Kidney (tissue), 14 donors: Measurements from ENCODE around the gene GGA2. TPM values are rescaled to one million over a fixed set of nuclear protein-coding genes. Genes with fewer than 3 reads are reported as not detected.
A peak's percentile ranks its signal among the peaks of the same experiment; 100 is the strongest.
"Not testable (repeated sequence)": the region's sequence is repeated elsewhere in the genome, so short reads cannot be mapped to it uniquely, and the experiment has no call there.

Experiments
- DNase-seq, 5 donors: peaks; one replicate each; pipeline ENCODE4 v3.0.0-alpha.2; 2013 to 2020
- FAIRE-seq: peaks from 2 replicates; lab custom pipeline; 2012; peaks lifted over from hg19 to GRCh38; lab: Jason Lieb, UNC
- H3K27ac ChIP-seq, 2 donors: one replicate each; pipeline ENCODE4 v1.7.0; 2013; ENCODE audit warnings: low read depth in 2 of 2, low read length in 2 of 2, inconsistent platforms in 1 of 2
- H3K27me3 ChIP-seq: one replicate; pipeline ENCODE4 v1.7.1; 2013; ENCODE audit warnings: low read length, inconsistent platforms; ENCODE audit not compliant: control insufficient read depth, insufficient read depth
- H3K36me3 ChIP-seq, 3 donors: one replicate each; pipeline versions ENCODE4 v1.7.0 to v1.7.1; 2013; ENCODE audit warnings: low read length in 3 of 3, control low read depth in 1 of 3, inconsistent platforms in 1 of 3; ENCODE audit not compliant: insufficient read depth in 3 of 3, control insufficient read depth in 2 of 3
- H3K4me1 ChIP-seq, 3 donors: one replicate each; pipeline versions ENCODE4 v1.7.0 to v1.7.1; 2013; ENCODE audit warnings: low read length in 3 of 3, inconsistent platforms in 1 of 3, low read depth in 1 of 3; ENCODE audit not compliant: control insufficient read depth in 2 of 3, insufficient read depth in 2 of 3
- H3K4me3 ChIP-seq, 3 donors: one replicate each; pipeline versions ENCODE4 v1.7.0 to v1.8.1; 2013; ENCODE audit warnings: low read length in 3 of 3, control low read depth in 1 of 3, inconsistent platforms in 1 of 3
- H3K9ac ChIP-seq, 3 donors: one replicate each; pipeline versions ENCODE4 v1.7.0 to v1.7.1; 2013; ENCODE audit warnings: low read length in 3 of 3, control low read depth in 1 of 3, inconsistent platforms in 1 of 3
- H3K9me3 ChIP-seq, 3 donors: one replicate each; pipeline versions ENCODE4 v1.7.0 to v1.7.1; 2013; ENCODE audit warnings: low read length in 3 of 3, control low read depth in 1 of 3, inconsistent platforms in 1 of 3; ENCODE audit not compliant: control insufficient read depth in 2 of 3, insufficient read depth in 1 of 3
- intact Hi-C: fragments of 100-400 bp; cut with DNase I; formaldehyde crosslinking; loops from one replicate; pipeline ENCODE4 v1.11.1; 2022
- polyA plus RNA-seq: library from polyadenylated mRNA; stranded (reverse); fragments of 350-450 nt; fragmentation: Illumina TruSeq; extraction: RNeasy Lipid Tissue Mini Kit (QIAGEN cat#74804); gene quantifications from one replicate; pipeline ENCODE4 v1.2.3, GENCODE V29; 2014; ENCODE audit warnings: low read depth, low replicate concordance; ENCODE audit not compliant: insufficient read depth
- total RNA-seq: library from RNA; stranded (reverse); fragmentation: NEBNext Ultra II Directional; extraction: Animal tissue kit (Norgen Biotek cat#: 25700); gene quantifications from one replicate; pipeline ENCODE4 v1.2.1, GENCODE V29; 2021
- TF ChIP-seq, protein P1 (sequence below): IDR thresholded peaks from 3 replicates; pipeline ENCODE4 v1.5.1; 2012; ENCODE audit warnings: mild to moderate bottlenecking, moderate library complexity, borderline replicate concordance; ENCODE audit not compliant: insufficient read depth; ENCODE audit errors: extremely low read depth
- donor health status: control.
- donor health status: control.
- donor health status: control.
- donor health status: control.
- donor health status: control.
- donor health status: DM: yes; HTN: yes; CAD: no.
- donor health status: Normal renal cell carcinoma (clear cell type).

The GGA2 gene
- total and polyA plus RNA-seq, 2 donors from 2014 or later, result 43.5 to 79.9 TPM

DNA sequence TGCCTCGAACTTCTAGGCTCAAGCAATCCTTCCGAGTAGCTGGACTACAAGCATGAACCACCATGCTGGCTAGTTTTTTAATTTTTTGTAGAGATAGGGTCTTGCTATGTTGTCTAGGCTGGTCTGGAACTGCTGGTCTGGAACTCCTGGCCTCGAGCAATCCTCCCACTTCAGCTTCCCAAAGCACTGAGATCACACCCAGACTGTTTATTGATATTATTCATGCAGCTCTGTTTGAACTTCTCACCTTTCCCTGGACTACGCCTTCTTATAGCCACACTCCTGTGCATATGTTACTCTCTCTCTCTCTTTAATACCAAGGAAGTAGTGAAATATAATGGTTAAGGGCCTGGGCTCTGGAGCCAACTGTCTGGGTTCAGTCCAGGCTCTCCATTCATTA lies 61.9 kb downstream of the GGA2 start:
- DNase-seq (no peak), FAIRE-seq (no peak)
- H3K27me3 ChIP-seq, result no peaks in the 10 kb centered on the region
- no peak overlapping the region for H3K9ac ChIP-seq
- TF ChIP-seq, protein P1, sequence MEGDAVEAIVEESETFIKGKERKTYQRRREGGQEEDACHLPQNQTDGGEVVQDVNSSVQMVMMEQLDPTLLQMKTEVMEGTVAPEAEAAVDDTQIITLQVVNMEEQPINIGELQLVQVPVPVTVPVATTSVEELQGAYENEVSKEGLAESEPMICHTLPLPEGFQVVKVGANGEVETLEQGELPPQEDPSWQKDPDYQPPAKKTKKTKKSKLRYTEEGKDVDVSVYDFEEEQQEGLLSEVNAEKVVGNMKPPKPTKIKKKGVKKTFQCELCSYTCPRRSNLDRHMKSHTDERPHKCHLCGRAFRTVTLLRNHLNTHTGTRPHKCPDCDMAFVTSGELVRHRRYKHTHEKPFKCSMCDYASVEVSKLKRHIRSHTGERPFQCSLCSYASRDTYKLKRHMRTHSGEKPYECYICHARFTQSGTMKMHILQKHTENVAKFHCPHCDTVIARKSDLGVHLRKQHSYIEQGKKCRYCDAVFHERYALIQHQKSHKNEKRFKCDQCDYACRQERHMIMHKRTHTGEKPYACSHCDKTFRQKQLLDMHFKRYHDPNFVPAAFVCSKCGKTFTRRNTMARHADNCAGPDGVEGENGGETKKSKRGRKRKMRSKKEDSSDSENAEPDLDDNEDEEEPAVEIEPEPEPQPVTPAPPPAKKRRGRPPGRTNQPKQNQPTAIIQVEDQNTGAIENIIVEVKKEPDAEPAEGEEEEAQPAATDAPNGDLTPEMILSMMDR, result no peak
- H3K9me3 ChIP-seq, result no peaks in the 10 kb centered on the region
- H3K27ac ChIP-seq, result no peak overlapping the region
- H3K36me3 ChIP-seq, result peaks cover 0 to 11% (median 4%) of the 10 kb centered on the region in 3 donors
- peaks cover 0 to 8% (median 2%) of the 10 kb centered on the region in 3 donors for H3K4me1 ChIP-seq
- intact Hi-C loops, result no loop called here
- no peak overlapping the region for H3K4me3 ChIP-seq

DNA sequence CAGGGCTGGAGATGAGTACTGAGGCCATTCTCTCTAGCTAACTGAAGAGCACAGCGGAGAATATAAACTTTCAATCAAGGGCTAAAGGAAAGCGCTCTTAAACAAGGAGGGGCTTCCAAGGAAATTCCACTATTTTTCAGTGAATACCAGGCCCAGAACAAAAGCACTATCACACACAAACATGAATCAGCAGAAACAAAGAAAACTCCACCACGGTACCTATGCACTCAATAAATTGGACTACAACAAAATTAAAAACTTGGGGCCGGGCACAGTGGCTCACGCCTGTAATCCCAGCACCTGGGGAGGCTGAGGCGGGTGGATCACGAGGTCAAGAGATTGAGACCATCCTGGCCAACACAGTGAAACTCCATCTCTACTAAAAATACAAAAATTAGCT lies 72.8 kb downstream of the GGA2 start:
- FAIRE-seq, intact Hi-C loops, H3K4me3 ChIP-seq, H3K27me3 ChIP-seq, DNase-seq, H3K9me3 ChIP-seq, H3K27ac ChIP-seq, H3K9ac ChIP-seq, H3K4me1 ChIP-seq: not testable (repeated sequence)
- H3K36me3 ChIP-seq, result peaks cover 9 to 28% (median 13%) of the 10 kb centered on the region in 3 donors

DNA sequence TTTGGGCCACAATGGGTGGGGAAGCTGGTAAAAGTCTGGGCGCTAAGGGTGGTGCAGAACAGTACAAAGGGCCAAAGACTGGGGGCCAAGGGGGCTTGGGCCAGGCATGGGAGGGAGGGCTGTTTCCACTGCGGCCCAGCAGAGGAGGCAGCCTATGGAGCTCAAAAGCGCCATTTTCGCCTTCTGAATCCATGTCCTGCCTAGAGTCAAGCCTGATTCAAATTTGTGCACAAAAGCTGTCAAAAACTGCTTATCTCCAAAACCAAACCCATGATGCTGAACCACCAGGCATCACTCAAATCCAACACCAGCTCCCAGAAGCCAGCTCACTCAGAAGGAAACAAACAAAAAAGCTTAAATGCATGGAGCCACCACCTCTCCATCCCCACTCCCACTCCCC lies 73.3 kb downstream of the GGA2 start:
- Histone ChIP-seq H3K4me3 (no peak overlapping the region), H3K4me1 (no peaks in the 10 kb centered on the region), H3K9me3 (no peaks in the 10 kb centered on the region), H3K9ac (no peak overlapping the region), H3K36me3 (peaks cover 6 to 24% (median 12%) of the 10 kb centered on the region in 3 donors), H3K27ac (no peak overlapping the region), H3K27me3 (no peaks in the 10 kb centered on the region)
- TF ChIP-seq, protein P1, result no peak
- FAIRE-seq, result no peak
- intact Hi-C loops, result no loop called here
- DNase-seq, result no peak

DNA sequence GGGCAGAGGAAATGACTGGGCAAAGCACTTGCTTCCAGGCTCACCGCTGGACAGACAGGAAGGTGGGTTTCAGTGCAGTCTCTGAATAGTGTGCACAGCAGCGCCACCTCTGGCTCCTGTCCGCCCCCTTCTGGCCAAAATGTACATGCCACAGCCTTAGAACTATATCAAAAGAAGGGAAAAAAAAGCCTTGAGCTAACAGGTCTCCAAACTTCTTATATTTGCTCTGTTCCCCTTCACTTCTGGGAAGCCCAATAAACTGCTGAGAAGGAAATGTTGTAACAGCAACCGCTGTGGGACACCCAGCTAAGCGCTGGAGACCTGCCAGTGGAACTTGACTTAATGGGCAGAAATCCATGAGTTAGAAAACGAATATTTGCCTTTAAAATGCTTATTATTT lies 74.8 kb downstream of the GGA2 start:
- Histone ChIP-seq H3K4me1 (no peaks in the 10 kb centered on the region), H3K27ac (no peak overlapping the region), H3K9me3 (no peaks in the 10 kb centered on the region), H3K9ac (no peak overlapping the region), H3K4me3 (no peak overlapping the region), H3K27me3 (no peaks in the 10 kb centered on the region), H3K36me3 (peaks cover 6 to 28% (median 12%) of the 10 kb centered on the region in 3 donors)
- intact Hi-C loops, result no loop called here
- FAIRE-seq (no peak), DNase-seq (peak in 4 of 5 donors; percentile 46 to 63 (median 60))
- TF ChIP-seq, protein P1, result peak; percentile 58
